ENCODE measurements around the gene UNC5A. TPM values are rescaled to one million over a fixed set of nuclear protein-coding genes. Genes with fewer than 3 reads are reported as not detected.

The UNC5A gene
- total and polyA plus RNA-seq, 3 donors from 2014 or later, result 1.7 to 2.0 (median 1.8) TPM

- Histone ChIP-seq H3K36me3 (ENCODE audit: low read depth, missing control alignments) (no peaks in the 10 kb centered on the region), H3K27ac (no peak overlapping the region), H3K4me3 (no peak overlapping the region), H3K9me3 (no peaks in the 10 kb centered on the region), H3K4me1 (no peaks in the 10 kb centered on the region), H3K27me3 (no peaks in the 10 kb centered on the region)
- WGBS, 2 donors, result 74 to 80% methylated on average over 12 to 18 of the region's 18 CpGs
- TF ChIP-seq POLR2A (IDR thresholded peaks at IDR 0.05), result no peak
- intact Hi-C loops (cut with DNase I; ENCODE audit: low total_unique reads), result no loop called here
- DNase-seq, result no peak
These were observed 17.6 kb upstream of the UNC5A start for GRCh38 chr5:176792655-176793342.

GRCh38 chr5:176793343-176793699, 17.0 kb upstream of the UNC5A start:
- DNase-seq, result no peak
- Histone ChIP-seq H3K36me3 (ENCODE audit: low read depth, missing control alignments) (no peaks in the 10 kb centered on the region), H3K4me3 (no peak overlapping the region), H3K27me3 (no peaks in the 10 kb centered on the region), H3K27ac (no peak overlapping the region), H3K4me1 (no peaks in the 10 kb centered on the region), H3K9me3 (no peaks in the 10 kb centered on the region)
- intact Hi-C loops (cut with DNase I; ENCODE audit: low total_unique reads), result no loop called here
- no peak for TF ChIP-seq CTCF (IDR thresholded peaks at IDR 0.05)
- TF ChIP-seq POLR2A (IDR thresholded peaks at IDR 0.05), result no peak
- WGBS, 2 donors, result 50 to 65% methylated on average over 8 to 9 of the region's 9 CpGs

GRCh38 chr5:176793736-176794135, 16.6 kb upstream of the UNC5A start:
- intact Hi-C loops (cut with DNase I; ENCODE audit: low total_unique reads), result no loop called here
- Histone ChIP-seq H3K9me3 (no peaks in the 10 kb centered on the region), H3K4me1 (no peaks in the 10 kb centered on the region), H3K27ac (no peak overlapping the region), H3K27me3 (no peaks in the 10 kb centered on the region), H3K36me3 (ENCODE audit: low read depth, missing control alignments) (no peaks in the 10 kb centered on the region), H3K4me3 (no peak overlapping the region)
- WGBS, 2 donors, result 69 to 72% methylated on average over 7 to 8 of the region's 8 CpGs
- no peak for TF ChIP-seq CTCF (IDR thresholded peaks at IDR 0.05)
- no peak for TF ChIP-seq POLR2A (IDR thresholded peaks at IDR 0.05)
- DNase-seq, result no peak

- WGBS, 2 donors, result 93 to 95% methylated on average over 6 of the region's 6 CpGs
- no peak overlapping the region for H3K27ac ChIP-seq
- H3K4me1 ChIP-seq, result no peaks in the 10 kb centered on the region
- no peak for DNase-seq
- H3K27me3 ChIP-seq, result no peaks in the 10 kb centered on the region
- H3K36me3 ChIP-seq (ENCODE audit: low read depth, missing control alignments), result no peaks in the 10 kb centered on the region
- no peak overlapping the region for H3K4me3 ChIP-seq
- no peaks in the 10 kb centered on the region for H3K9me3 ChIP-seq
- TF ChIP-seq CTCF (IDR thresholded peaks at IDR 0.05) (no peak), POLR2A (IDR thresholded peaks at IDR 0.05) (no peak)
- intact Hi-C loops (cut with DNase I; ENCODE audit: low total_unique reads), result no loop called here
These were observed 15.8 kb upstream of the UNC5A start for GRCh38 chr5:176794509-176794908.

- Histone ChIP-seq H3K4me1 (no peaks in the 10 kb centered on the region), H3K27me3 (no peaks in the 10 kb centered on the region), H3K4me3 (no peak overlapping the region), H3K36me3 (ENCODE audit: low read depth, missing control alignments) (no peaks in the 10 kb centered on the region), H3K9me3 (no peaks in the 10 kb centered on the region), H3K27ac (no peak overlapping the region)
- intact Hi-C loops (cut with DNase I; ENCODE audit: low total_unique reads), result no loop called here
- WGBS, 2 donors, result 51 to 53% methylated on average over 9 of the region's 9 CpGs
- no peak for DNase-seq
- TF ChIP-seq POLR2A (IDR thresholded peaks at IDR 0.05) (no peak), CTCF (IDR thresholded peaks at IDR 0.05) (no peak)
These were observed 13.9 kb upstream of the UNC5A start for GRCh38 chr5:176796411-176796810.

All from testis (tissue), 3 donors.